ENCODE measurements around the gene SEMA4B.
"Not testable (repeated sequence)": the region's sequence is repeated elsewhere in the genome, so short reads cannot be mapped to it uniquely, and the experiment has no call there.

SEMA4B gene

GRCh38 chr15:90228960-90229359 lies 27.8 kb downstream of the SEMA4B start:
- DNase-seq, result no peak

GRCh38 chr15:90230071-90230494 lies 29.0 kb downstream of the SEMA4B start:
- no peak for DNase-seq

GRCh38 chr15:90230610-90231009 lies 29.5 kb downstream of the SEMA4B start:
- no peak for DNase-seq

GRCh38 chr15:90231028-90232017 lies 30.2 kb downstream of the SEMA4B start:
- DNase-seq, result no peak

- DNase-seq, result no peak
These were observed 31.1 kb downstream of the SEMA4B start for GRCh38 chr15:90232196-90232595.

GRCh38 chr15:90232941-90233386 lies 31.8 kb downstream of the SEMA4B start:
- no peak for DNase-seq

- peak; percentile 73 for DNase-seq
These were observed 32.4 kb downstream of the SEMA4B start, which contains the start of gene CIB1 for GRCh38 chr15:90233387-90234095. TSS of gene CIB1 (minus strand) at chr15:90233941. CDS start at chr15:90233885, 56 bp downstream.

- DNase-seq, result no peak
These were observed 33.2 kb downstream of the SEMA4B start, which contains the start of gene GDPGP1 for GRCh38 chr15:90234096-90234988. TSS of gene GDPGP1 (plus strand) at chr15:90234209. CDS start at chr15:90240909, 6,700 bp downstream.

GRCh38 chr15:90239371-90239770 lies 38.2 kb downstream of the SEMA4B start:
- no peak for DNase-seq

- DNase-seq, result no peak
These were observed 39.7 kb downstream of the SEMA4B start for GRCh38 chr15:90240856-90241255.

- DNase-seq, result no peak
These were observed 40.4 kb downstream of the SEMA4B start for GRCh38 chr15:90241343-90242192.

- DNase-seq, result no peak
These were observed 43.0 kb downstream of the SEMA4B start for GRCh38 chr15:90243943-90244639.

GRCh38 chr15:90248789-90249202 lies 47.7 kb downstream of the SEMA4B start:
- no peak for DNase-seq

- DNase-seq, result peak; percentile 68
These were observed 48.2 kb downstream of the SEMA4B start, which contains the start of gene TTLL13 for GRCh38 chr15:90249203-90249863. TSS of gene TTLL13 (plus strand) at chr15:90249556. CDS start at chr15:90250631, 1,075 bp downstream.

GRCh38 chr15:90257776-90258175 lies 56.6 kb downstream of the SEMA4B start:
- no peak for DNase-seq

GRCh38 chr15:90259524-90259923 lies 58.4 kb downstream of the SEMA4B start:
- DNase-seq, result no peak

- not testable (repeated sequence) for DNase-seq
These were observed 59.6 kb downstream of the SEMA4B start for GRCh38 chr15:90260731-90261130.

GRCh38 chr15:90261811-90262210 lies 60.7 kb downstream of the SEMA4B start:
- no peak for DNase-seq

GRCh38 chr15:90262426-90262825 lies 61.3 kb downstream of the SEMA4B start:
- no peak for DNase-seq

- no peak for DNase-seq
These were observed 63.5 kb downstream of the SEMA4B start for GRCh38 chr15:90264671-90265070.
